Testis (tissue), 2 donors: Measurements from ENCODE around the gene CLIP2.

Experiments used
- POLR2A ChIP-seq: fragments of 450-650 bp; IDR thresholded peaks from one replicate; pipeline ENCODE4 v1.6.1; 2017; ENCODE audit warnings: antibody characterized with exemption, mild to moderate bottlenecking, moderate library complexity
- TF ChIP-seq, protein P1 (sequence below), 3 experiments: fragments of 450-650 bp in 2 of 3; fragments of 200-600 bp in 1 of 3; sonication (generic) in 1 of 3; IDR thresholded peaks; one replicate each; pipeline ENCODE4 v1.5.1; 2016 to 2019; ENCODE audit warnings: antibody characterized with exemption in 3 of 3, mild to moderate bottlenecking in 2 of 3, moderate library complexity in 1 of 3

DNA sequence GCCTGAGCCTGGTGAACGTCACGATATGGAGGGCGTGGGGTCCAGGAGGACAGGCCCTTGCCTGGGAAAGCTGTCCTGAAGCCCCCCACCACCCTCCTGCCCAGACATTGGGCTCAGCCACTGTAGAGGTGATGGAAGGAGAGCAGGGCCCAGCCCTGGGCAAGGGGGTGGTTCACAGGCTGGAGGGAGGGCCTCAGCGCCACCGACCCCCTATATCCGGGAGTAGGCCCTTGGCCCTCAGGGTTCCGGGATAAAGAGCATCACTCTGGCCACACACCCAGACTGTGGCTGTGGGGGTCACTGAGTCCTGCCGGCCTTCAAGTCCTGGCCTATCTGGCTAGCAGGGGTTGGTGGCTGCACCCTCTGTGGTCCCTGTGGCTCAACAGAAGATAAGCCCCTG is 109.2 kb downstream of the CLIP2 start:
- TF ChIP-seq, protein P1, sequence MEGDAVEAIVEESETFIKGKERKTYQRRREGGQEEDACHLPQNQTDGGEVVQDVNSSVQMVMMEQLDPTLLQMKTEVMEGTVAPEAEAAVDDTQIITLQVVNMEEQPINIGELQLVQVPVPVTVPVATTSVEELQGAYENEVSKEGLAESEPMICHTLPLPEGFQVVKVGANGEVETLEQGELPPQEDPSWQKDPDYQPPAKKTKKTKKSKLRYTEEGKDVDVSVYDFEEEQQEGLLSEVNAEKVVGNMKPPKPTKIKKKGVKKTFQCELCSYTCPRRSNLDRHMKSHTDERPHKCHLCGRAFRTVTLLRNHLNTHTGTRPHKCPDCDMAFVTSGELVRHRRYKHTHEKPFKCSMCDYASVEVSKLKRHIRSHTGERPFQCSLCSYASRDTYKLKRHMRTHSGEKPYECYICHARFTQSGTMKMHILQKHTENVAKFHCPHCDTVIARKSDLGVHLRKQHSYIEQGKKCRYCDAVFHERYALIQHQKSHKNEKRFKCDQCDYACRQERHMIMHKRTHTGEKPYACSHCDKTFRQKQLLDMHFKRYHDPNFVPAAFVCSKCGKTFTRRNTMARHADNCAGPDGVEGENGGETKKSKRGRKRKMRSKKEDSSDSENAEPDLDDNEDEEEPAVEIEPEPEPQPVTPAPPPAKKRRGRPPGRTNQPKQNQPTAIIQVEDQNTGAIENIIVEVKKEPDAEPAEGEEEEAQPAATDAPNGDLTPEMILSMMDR (IDR thresholded peaks at IDR 0.05): no peak
- TF ChIP-seq POLR2A: no peak
